ACHN (cell line): ENCODE data around the gene LKAAEAR1.
A peak's percentile ranks its signal among the peaks of the same experiment; 100 is the strongest.

Source experiments
- DNase-seq: peaks from one replicate; pipeline ENCODE4 v3.0.0-alpha.2; 2015
- in situ Hi-C: cut with HindIII; loops from 2 replicates; pipeline ENCODE4 v1.10.0; 2017; ENCODE audit warnings: low sequenced_read_pairs, low pct_ligation_motif_present, low pct_unique_long_range_greater_than_20kb

The LKAAEAR1 gene

DNA sequence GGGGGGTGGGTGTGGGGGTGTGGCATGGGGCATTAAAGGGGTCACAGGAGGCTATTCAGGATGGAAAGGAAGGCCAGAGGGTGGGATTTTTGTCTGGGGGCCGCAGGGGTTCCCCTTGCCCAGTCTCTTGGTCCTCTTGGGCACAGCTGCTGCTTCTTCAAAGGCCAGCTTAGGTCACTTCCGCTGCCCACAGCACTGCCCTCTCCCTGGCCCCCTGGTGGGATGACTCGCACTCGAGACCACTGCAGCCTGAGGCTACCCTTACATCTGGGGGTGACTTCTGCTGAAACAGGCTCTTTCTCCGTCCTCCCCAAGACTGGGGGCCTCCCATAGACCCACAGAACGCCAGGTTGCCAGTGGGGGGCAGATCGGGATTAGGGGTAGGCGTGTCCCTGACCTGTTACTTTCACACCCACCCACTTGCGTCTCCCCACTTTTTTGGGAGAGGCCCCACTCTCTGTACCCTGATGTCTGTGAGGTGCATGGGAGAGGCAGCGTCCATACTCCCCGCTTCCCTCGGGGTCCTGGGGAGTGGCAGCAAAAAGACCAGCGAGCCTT, 1.3 kb downstream of the LKAAEAR1 start:
- in situ Hi-C loops = no loop called here
- peak; percentile 26 for DNase-seq

DNA sequence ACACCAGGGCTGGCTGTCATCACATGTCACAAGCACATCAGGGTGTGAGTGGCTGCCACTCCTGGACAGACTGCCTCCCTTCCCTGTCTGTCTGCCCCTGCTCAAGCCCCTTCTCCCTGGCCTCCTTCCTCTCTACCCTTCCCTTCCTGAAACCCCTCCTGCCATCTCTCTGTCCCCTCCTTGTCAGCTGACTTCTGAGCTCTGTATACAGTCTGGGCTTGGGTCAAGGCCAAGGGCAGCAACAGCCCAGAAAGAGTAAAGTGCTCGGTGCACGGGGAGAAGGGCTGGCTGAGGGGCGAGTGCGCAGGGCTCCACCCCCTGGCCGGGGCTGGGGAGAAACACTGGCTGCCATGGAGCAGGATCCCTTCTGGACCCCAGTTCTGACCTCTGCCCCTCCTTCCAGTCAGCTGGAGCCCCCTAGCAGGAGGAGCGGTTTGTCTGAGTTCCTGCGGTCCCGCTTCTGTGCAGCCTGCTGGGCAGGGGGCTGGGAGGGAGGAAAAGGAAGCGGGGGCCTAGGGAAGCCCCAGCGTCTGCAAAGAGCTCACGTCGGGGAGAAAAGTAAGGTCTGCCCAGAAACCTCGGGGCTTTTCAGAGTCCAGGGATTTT, 2.0 kb downstream of the LKAAEAR1 start:
- no peak for DNase-seq
- in situ Hi-C loops = no loop called here

DNA sequence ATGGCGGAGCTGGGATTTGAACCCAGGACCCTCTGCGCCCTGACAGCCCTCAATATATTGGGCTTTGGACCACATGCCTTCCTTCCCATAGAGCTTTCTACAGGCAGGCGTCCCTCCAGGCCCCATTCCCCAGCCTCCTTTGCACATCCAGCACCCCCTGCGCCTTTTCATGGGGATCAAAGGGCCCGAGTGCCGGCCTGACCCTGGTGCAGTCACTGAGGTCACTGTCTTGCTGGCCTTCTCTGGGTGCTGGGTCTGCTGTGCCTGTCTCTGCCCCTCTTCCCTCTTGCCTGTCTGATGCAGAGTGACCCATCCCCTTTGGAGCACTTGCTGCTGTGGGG, 2.6 kb downstream of the LKAAEAR1 start:
- in situ Hi-C loops = no loop called here
- DNase-seq = no peak

DNA sequence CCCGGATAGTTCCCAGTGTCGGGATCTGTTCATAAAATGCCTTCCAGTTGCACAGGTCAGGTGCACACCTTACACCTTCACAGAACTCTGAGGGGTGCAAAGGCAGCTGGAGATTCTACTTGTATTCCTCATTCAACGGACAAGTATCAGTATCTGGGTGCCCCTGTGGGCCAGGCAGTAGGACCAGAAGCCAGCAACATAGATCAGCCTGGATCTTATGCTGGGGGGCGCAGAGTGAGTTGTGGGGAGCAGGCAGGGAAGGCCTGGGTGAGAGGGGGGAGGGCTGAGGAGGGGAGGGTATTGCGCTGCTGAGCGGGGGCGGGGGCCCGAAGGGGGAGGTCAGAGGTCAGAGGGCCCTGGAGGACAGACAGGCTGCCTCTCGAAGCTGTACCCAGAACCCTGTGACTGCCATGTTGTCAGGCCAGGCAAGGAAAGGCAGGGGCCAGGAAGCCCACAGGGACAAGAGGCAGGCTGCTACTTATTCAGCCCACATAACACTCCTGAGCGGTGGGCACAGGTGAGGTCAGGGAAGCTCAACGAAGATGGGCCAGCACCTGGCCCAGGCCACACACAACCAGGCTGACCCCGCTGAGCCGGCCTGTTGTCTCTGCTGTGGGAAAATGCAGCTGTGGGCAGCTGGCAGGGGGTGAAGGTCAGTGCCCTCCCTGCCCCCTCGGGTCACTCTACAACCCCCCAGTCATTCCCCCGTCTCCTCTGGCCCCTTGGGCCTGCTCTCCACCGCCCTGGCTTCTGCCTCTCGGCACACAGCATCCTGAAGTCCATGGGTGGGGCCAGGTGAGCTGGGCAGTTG, 3.2 kb downstream of the LKAAEAR1 start:
- no peak for DNase-seq
- in situ Hi-C loops = no loop called here

DNA sequence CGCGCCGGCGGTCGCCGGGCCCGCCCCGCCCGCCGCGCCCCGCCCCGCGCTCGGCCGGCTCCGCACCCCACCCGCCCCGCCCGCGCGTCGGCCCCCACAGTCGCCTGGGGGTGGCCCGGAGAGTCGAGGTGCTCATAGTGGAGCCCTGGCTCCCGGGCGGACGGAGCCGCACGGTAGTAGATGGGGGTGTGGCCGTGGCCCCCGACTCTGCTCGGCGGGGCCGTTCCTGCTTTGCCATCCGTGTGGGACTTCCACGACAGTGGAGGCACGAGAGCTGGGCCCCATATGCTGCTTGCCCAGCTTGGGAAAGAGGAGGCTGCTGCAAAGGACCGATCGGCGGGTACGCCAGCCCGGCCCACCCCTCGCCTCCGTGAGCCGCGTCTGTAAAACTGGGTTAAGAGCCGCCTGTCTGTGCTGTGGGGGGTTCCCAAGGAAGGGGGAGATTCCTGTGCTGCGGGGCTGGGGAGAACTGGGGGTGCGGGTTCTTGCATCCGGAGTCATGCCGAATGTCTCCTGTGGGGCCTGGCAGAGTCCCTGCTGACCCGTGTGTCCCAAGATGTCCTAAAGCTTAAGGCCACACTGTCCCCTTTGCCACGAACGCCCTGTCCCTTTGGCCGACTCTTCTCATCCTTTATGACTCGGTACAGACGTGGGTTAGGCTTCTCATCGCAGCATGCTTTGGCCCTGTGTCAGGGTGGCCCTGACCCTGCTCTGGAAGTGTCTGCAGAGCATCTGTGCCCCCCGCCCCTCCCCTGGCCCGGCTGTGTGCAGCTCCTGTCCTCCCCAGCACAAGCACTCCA, 4.0 kb downstream of the LKAAEAR1 start, which contains the start of gene OPRL1:
Gene OPRL1, plus strand, starts transcription at position 70 of the 800 bp plus-strand sequence. CDS start 12,639 bp downstream, outside the sequence.
- no peak for DNase-seq
- in situ Hi-C loops = no loop called here

DNA sequence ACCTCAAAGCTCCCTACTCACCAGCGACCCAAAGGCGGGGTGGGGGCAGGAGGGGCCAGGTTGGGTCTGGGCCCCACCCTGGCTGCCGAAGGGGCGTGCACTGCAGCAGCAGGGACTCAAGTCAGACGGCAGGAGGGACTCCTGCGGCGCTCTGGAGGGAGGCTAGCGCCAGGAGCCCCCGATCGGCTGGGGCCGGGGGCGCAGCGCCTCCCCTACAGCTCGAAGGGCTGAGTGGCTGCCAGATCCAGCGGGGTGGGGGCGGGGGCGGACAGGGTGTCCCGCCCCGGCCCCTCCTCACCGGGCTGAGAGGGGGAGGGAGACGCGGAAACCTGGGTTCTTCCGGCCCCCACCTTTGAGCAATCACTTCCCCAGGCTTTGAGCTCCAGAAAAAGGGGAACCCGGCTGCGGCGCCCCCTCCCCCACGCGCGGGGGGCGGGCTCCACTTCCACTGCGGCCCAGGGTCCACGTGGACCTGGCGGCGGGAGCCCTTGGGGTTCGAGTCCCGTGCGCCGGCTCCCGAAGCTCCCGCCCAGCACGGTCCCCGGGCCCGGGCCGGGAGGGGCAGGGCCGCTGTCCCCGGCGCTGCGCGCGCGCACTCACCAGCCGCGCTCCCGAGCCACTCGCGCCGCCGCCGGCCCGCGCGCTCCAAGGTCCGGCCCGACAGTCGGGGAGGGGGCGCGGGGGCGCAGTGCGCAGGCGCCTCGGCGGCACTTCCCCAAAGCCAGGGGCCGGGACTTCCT, 4.8 kb downstream of the LKAAEAR1 start, which contains the start of gene RGS19:
Gene RGS19, minus strand, starts transcription at position 246 of the 740 bp plus-strand sequence. CDS start 2,632 bp downstream, outside the sequence.
- peak; percentile 73 for DNase-seq
- in situ Hi-C loops = no loop called here

DNA sequence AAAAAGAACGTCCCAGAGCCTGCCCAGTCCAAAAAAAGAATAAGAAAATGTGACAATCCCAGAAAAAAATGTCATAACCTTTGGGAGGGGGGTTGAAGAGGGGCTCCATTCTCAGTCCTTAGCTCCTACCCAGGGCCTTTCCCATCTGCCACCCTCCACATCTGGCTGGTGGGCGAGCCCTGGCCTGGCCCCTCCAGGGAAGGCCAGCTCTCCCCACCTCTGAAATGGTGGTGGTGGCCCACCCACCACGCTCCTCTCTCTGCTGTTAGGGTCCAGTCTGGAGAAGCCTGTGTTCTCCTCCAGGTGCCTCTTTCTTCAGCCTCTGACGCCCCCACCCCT, 5.3 kb downstream of the LKAAEAR1 start:
- no peak for DNase-seq
- in situ Hi-C loops = no loop called here

DNA sequence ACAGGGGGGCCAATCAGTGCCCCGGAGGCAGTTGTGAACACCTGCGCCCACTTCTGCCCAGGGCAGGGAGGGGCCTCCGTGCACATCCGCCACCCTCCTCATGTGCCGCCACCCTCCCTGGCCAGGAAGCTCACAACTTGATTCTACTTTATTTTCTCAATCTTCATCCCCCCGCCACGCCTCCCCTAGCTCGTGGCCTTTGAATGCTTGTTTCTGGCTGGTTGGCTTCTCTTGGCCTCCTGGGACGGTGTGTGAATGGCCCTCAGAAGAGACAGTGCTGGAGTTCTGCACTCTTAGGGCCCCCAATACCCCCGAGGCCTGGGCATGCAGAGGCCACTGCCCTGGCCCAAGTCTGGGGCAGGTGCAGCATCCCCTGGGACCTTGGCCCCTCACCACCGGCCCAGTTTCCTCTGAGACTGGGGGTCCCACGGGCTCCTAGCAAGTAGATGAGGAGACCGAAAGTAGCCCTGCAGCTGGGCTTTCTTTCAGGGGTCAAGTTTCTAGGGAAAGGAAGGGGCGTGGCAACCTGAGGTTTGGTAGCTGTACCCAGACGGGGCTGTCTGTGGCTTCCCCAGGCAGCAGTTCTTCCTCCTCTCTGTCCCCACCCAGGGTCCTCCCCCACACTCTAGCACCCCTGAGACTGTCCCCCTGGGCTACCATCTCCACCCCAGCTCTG, 6.2 kb downstream of the LKAAEAR1 start:
- in situ Hi-C loops = no loop called here
- no peak for DNase-seq

DNA sequence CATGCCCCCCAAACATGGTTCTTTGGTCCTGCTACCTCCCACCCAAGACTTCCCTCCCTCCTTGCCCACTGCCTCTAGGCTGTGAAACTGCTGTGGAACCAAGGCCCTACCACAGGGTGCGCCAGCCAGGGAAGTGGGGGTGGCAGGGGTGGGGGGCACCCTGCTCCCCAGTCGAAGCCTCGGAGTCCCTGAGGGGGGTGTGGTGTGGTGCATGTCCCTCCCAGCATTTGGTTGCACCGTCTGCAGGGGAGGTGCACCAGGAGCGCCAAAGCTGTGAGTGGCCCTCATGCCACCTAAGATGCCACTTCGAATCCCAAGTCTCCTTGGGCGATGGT, 6.7 kb downstream of the LKAAEAR1 start:
- in situ Hi-C loops = no loop called here
- no peak for DNase-seq

DNA sequence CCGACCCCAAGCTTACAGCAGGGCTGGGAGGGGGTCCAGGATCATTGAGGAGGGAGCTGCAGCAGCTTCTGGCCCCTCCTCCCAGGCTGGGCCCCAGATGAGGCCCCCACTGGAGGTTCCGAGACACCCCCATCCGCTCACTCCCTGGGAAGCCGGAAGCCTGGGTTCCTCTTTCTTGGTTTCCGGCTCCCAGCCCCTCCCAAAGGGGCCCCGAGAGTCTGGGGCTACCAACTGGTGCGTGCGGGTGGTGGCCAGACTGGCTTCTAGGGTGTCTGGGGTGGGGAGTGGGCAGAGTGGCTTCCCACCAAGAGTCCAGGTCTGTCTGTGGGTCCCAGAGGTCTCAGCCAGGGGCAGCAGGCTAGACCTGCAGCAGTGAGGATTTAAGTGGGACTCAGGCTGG, 7.1 kb downstream of the LKAAEAR1 start:
- no peak for DNase-seq
- in situ Hi-C loops = no loop called here

DNA sequence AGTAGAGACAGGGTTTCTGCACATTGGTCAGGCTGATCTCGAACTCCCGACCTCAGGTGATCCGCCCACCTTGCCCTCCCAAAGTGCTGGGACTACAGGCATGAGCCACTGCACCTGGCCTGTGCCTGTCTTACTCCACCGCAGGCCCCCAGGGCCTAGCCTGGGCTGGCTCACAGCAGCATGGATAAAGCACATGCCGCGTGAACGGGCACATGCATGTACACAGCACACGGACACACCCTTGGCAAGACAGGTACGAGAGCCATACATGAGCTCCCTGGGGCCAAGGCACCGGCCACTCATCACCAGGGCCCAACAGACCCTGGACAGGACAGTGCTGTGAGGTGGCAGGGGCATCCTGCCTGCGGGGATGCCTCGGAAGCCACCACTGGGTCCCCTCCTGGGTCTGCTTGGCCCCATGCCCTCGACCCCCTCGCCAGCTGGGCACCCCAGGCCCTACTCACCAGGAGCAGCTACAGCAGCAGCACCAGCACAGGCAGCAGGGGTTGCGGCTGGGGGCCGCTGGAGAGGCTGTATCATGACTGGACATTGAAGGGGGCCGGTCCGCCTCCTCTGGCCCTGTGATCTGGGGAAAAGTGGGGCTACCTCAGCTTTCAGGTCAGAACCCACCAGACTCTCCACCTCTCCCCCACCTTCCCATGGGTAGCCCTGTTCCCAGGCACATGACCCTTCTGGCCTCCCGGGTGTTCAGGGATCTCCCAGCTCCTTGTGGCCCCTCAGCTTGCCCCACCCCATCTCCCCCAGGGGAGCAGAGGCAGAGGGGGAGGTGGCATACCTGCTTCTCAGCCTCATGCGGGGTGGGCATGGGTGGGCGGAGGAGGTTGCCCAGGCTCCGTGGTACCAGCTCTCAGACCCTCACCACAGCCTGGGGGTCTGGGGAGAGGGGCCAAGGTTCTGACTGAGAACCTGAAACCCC, 7.9 kb downstream of the LKAAEAR1 start:
- DNase-seq = no peak
- in situ Hi-C loops = no loop called here

DNA sequence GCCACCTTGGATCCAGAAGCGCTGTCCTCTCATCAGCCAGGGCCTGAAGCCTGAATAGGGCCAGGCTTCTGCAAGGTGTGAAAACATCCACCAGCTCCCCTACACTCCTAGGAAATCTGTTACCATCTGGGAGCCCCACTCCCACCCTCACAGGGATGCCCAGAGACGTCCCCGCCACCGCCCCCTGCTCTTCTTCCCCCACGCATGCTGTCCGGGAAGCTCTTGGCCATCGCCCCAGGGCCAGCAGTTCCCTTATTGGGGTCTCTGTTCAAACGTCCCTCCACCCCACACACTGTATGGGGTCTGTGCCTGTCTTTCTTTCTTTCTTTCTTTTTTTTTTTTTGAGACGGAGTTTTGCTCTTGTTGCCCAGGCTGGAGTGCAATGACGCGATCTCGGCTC, 8.6 kb downstream of the LKAAEAR1 start:
- no peak for DNase-seq
- in situ Hi-C loops = no loop called here

DNA sequence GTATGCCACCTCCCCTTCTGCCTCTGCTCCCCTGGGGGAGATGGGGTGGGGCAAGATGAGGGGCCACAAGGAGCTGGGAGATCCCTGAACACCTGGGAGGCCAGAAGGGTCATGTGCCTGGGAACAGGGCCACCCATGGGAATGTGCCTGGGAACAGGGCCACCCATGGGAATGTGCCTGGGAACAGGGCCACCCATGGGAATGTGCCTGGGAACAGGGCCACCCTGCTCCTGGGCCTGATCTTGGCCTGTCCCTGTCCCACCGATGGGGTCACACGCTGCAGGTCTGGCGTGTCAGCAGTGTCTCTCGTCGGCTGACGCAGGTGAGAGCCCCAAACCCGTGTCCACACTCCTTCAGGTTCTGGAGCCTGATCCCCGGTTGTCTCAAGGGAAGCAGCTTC, 9.2 kb downstream of the LKAAEAR1 start:
- DNase-seq = no peak
- in situ Hi-C loops = no loop called here

DNA sequence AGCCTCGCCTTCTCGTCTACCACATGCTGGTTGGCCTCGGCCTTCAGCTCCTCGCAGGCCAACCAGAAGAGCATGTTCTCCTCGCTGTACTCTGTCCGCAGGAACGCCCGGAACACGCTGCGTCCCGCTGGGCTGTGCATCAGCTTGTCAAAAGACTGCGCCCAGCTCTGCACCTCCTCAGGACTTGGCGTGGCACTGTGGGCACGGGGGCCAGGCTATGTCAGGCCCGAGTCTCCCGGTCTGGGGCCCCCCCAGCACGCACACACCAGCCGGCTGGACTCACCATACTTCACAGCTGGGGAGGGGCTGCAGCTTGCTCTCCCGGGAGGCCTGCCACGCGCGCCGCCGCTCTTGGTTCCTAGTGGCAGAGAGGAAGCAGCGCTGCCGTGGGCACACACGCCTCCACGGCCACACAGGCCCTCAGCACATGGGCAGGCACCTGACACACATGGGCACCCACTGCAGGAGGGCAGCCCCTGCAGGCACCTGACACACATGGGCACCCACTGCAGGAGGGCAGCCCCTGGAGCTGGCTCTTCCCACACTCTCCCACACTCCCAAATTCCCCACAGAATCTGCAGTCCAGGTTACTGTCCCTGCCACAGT, 9.9 kb downstream of the LKAAEAR1 start:
- in situ Hi-C loops = no loop called here
- no peak for DNase-seq

DNA sequence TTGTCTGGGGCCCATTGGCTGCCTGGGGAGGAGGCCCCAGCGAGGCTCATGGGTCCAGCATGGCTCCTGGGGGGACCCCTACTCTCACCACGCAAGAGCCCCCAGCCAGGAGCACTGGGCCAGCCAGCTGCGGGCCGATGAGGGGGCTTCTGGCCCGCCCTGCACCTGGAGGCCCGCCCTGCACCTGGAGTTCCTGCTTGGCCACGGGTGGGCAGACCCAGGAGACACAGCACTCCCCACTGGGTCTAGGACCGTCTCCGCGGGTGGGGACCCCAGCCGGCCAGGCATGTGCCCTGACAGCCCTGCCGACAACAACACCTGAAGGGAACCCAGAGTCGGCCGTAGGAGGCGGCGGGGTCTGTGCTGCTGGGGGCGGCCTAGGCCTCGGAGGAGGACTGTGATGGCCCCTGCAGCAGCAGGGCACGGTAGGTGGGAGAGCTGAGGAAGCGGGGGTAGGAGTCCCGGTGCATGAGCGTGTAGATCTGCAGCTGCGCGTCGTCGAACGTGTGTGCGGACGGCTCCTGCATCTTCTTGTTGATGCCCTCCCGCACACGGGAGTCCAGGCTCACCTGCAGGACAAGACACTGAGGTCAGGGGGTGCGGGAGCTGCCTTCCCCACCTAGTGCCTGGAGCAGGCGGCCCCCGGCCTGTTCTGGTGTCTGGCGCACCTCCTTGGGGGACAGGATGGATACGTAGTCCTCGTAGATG, 10.6 kb downstream of the LKAAEAR1 start:
- in situ Hi-C loops = no loop called here
- no peak for DNase-seq

DNA sequence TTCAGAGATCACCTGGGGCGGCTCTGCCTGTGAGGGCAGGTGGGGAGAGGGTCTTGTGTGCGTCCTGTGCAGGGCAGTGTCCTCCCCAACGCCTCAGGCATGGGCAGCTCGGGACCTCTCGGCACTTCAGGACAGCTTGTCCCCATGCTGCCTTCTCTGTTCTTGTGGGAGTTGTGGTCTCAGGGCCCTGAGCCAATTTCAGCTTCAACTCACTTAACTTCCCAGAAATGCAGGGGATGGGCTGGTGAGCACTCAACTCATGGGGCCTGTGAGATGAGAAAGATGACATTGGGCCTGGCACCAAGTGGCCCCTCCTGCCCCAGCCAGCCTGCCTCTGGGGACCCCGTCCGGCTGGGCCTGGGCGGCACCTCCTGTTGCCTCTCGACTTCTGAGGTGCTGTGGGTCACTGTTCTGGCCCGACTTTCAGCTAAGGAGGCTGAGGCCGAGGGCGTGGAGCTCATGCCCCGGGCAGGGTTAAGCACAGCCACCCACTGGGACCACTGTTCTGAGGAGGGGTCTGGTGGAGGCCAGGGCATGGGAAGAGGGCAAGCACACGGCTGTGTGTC, 11.6 kb downstream of the LKAAEAR1 start:
- DNase-seq = no peak
- in situ Hi-C loops = no loop called here
